Endometrium (tissue), 2 donors: ENCODE results near the gene PRKN.
A peak's percentile ranks its signal among the peaks of the same experiment; 100 is the strongest.

ENCODE experiments used
- FAIRE-seq: peaks from 2 replicates; lab custom pipeline; 2012; peaks lifted over from hg19 to GRCh38; lab: Jason Lieb, UNC
- donor health status: control.
- donor health status: control.

Gene PRKN

DNA sequence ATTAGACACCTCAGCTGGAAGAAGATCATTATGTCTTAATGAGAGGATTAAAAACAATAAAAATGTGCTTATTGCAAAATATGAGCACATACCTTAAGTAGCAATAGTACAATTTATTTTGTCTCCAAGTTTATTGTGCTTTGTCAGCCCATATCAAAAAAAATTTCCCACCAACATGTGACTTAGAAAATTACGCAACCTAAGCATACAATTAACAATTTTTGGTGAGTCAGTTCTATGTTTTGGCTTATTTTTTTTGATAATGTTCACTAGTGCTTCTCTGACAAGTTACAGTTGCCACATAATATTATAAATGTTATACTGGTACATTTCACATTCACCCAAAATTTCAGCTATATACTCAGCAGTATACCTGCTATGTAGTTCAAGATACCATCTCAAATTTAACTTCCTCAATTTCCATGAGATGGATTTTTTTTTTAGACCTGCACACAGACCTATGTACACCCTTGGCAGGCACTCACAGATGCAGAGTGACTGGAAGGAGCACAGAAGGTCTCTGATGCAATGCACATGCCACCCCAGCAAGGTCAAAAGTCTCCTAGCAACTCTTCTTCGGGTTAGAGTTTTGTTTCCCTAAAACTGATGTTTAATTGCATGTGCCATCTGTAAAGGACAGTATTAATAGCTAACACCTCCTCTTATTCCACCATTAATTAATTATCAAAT, 112.4 kb downstream of the PRKN start:
- no peak for FAIRE-seq

DNA sequence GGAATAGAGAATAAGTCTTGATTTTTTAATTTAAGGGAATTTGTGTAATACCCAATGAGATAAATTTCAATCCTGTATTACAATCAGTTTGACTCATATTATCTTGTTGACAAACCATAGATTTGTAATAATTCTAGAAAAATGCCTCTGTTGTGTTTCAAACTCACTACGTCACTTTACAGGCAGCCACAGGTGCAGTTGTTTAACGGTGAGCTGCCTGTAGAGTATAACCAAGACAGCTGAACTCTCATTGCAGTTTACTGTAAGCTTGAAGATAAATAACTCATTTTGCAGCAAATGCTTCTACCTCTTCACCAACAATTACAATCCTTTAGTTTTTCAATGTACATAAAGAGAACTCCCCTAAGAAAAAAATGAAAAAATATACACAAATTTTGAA, 114.3 kb downstream of the PRKN start:
- FAIRE-seq: no peak

DNA sequence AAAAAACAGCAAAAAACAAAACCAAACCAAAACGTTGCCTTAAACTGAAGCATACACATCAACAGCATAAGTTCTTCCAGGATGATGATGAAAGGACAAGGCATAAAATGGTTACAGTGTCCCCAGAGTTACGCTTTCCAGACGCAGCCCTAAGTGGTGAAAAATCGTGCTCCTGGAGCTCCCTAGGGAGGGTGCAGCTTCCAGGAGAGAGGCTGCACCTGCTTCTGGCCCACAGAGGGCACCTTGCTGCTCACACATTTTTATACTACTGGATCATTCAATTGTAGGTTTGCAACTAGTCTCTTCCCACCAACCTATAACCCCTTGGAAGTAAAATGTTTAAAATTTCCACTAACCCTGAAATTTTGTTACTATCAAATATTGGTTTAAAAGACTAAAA, 115.0 kb downstream of the PRKN start:
- no peak for FAIRE-seq

DNA sequence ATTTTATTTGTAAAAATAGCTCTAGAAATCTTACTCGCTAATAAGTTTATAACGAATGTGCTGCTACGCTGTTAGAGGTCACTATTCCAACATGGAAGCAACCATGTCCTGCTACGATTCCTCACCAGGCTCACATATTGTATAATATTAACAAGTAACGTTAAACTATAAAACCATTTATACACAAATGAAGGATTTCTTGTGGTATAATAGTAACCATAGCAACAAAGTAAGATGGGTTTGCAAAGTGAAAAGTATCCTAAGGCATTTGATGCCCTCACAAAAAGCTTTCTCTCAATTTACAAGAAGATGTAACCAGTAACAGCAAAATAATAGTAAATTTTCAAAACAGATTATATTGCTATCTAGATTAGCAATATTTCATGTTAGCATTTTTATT, 117.2 kb downstream of the PRKN start:
- no peak for FAIRE-seq

DNA sequence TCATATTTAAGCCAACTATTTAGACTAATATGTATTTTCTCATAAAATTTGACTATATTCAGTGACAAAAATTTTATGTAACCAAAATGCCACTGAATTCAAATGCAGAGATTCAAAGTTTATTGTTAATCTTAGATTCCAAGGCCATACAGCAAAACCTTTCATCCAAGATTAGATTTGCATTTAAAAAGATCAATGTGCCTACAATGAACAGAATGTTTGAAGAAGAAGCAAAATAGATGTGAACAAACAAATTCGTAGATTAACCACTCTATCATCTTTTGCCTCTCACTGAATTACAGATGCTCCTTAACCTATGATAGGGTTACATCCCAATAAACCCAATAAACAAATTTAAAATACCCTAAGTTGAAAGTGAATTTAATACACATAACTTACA, 121.7 kb downstream of the PRKN start:
- no peak for FAIRE-seq

DNA sequence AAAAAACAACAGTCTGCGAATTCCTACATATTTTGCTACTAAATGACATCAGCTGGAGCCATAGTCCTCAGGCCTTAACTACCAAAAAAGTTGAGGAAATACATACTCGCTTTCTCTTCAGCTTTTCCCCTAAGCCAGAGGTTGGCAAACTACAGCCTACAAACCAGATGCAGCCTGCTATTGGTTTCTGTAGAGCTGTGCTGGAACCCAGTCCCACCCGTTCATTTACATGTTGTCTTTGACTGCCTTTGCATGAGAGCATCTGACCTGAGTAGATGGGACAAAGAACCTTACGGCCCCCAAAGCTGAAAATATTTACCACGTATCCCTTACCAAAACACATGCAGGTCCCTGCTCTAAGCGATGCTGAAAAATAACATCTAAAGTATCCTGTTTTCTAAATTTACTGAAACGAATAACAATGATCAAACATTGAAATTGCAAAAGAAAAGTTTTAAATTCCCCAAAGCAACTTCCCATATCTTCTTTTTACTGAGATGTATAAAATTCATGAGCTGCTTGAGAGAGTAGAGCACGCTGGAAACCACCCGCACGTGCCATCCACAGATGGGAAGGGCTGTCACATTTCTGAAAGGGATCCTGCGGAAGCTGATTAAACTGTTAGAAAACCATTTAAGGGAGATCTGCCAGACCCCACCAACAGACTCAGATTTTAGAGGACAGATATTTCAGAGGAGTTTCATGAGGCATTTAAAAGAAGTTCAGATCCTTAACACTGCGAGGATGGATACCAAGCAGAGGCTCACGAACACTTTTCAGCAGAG, 124.1 kb downstream of the PRKN start:
- no peak for FAIRE-seq

DNA sequence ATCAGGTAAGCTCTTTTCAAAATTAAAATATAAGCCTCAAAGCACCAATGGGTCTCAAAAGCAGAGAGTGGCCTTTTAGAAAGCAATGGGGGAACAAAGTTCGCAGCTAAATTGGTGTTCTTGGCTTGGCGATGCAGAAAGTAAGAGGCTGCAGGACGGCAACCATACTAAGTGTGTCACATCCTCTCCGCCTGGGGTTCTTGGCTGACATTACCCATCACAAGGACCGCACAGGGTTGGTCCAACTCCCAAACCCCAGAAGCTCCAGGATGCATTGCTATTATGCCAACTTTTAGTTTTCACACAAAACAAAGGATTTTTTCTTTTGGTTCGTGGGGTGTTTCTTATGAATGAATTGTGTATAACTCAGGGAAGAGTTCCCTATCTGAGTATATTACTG, 124.8 kb downstream of the PRKN start:
- FAIRE-seq: no peak

DNA sequence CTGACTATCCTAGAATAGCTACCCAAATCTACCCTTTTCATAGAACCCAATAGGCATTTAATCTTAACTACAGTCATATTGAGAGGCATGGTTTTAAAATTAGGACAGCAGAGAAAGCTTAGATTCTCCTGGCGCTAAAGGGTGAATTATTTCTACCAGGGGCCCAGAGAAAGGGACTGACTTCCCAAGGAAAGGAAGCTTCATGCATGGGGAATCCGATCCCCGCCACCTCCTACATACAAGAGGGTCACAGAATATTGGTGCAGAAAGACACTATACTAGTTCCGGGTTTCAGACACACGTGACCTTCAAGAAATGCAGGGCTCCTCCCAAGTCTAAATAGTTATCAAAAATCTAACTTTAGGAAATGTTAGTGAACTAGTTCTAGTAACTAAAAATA, 130.9 kb downstream of the PRKN start:
- FAIRE-seq: no peak

DNA sequence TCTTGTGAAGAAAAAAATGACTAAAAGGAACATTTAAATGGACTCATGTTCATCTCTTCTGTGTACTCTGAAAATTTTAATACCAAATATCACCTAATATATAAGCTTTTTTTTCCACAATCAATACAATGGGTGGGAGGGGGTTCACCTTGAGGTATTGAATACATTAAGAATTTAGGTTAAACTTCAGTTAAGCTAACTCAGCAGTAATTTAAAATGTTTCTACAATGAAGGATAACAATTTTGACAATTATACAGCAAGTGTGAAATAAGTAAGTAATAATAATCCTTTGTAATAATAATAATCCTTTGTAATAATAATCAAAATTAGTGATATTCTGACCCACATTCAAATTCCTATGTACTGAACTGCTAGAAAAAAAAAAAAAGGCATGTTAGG, 136.0 kb downstream of the PRKN start:
- no peak for FAIRE-seq

DNA sequence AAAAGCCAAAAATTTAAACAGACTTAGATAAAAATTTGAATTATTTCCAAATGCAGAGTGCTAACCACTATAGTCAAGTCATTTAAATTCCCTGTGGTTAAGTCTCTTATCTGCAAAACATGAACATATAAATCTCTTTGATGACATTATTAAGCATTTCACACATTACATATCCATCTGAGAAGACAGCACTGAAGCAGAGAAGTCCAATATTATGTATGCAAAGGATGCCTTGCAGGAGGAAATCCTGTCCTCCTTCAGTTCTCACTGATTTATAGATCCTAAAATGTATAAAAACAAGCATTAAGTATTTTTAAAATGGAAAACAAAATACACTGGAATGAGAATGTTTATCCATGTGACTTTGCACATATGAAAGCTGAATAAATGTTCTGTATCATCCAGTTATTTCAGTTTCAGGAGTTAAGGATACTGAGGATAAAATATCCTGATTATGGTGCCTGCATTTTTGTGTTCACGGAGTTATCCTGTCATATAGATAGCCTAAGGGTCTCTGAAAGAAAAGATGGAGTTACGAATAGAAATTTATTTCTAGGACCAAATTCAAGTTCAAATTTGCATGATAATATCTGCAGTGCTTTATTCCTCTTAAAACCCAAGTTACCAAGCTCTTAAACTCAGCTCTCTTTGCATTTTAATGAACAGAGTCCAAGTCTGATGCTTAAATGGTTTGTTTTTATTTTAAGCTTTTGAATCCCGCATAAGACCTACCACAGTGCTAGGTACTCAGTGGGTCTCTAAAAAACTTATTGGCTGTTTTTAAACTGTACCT, 145.4 kb downstream of the PRKN start:
- no peak for FAIRE-seq

DNA sequence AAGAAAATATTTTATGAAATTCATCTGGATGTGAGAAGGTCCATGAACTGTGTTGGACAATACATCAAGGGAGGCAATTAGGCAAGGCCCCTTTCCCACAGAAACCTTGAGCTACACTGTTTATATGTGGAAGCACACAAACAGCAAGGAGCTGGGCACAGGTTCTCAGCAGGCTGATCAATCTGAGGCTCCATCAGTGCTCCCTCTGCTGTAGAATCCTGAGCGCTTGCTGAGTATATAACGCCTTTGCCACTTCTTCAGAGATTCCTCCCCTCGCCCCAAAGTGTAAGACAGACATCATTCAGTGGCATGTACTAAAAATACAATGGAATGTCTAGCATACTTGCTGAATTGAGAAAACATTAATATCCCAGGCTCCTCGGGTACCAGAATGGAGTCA, 146.9 kb downstream of the PRKN start:
- FAIRE-seq: no peak

DNA sequence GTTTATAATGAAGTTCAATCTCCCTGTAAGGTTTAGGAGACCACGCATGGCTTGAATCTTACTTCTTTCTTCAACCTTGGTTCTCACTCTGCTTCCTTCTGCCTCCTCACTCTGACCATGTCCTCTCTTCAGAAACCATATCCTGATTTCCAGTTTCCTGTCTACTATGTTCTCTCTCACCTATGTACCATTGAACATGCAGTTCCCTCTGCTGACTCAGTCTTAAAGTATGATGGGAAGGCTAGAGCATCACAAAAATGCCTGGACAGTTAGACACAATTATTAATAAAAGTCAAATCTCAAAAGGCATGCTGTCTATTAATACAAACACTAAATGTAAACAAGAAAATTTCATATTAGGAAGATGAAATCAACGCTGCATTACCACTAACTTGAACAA, 151.6 kb downstream of the PRKN start:
- no peak for FAIRE-seq

DNA sequence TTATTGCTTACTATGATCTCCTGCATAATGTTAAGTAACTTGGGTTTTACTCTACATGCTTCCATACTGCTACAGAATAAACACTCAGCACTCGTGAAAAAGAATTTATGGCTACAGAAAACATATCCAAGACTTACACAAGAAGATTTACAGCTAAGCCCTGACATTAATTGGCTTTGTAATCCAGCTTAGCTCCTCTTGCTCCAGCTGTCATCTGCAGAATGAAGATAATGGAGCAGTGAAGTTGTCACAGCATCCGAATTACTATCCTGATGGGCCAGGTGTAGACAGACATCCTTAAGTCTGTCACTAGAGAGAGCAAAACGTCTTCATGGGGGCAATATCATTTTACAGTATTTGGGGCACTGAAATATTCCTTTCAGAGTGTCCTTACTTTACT, 155.3 kb downstream of the PRKN start:
- no peak for FAIRE-seq

DNA sequence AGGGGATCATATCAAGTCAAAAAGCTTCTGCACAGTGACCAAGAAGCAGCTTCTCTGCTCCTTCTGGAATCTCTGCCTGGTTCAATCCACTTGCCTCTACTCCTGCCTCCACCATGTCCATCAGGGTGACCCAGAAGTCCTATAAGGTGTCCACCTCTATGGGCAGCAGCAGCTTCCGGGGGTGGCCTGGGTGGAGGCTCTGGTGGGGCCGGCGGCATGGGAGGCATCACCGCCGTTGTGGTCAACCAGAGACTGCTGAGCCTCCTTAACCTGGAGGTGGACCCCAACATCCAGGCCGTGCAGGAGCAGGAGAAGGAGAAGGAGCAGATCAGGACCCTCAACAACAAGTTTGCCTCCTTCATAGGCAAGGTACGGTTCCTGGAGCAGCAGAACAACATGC, 159.3 kb downstream of the PRKN start:
- no peak for FAIRE-seq

DNA sequence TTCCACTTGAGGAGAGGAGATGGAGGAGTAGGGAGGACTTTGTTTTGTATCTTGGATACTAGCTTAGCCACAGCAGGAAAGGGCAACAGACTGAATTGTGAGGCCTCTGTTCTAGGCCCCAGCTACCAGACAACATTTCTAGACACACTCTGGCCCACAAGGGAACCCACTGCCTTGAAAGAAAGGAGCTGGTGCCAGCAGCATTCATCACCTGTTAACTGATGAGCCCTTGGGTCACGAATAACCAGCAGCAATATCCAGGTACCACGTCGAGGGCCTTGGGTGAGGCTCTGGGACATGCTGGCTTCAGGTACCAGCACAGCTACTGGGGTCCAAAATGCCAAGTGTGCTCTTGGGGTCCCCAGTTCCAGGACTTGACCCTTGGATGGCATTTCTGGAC, 165.5 kb downstream of the PRKN start:
- FAIRE-seq: no peak

DNA sequence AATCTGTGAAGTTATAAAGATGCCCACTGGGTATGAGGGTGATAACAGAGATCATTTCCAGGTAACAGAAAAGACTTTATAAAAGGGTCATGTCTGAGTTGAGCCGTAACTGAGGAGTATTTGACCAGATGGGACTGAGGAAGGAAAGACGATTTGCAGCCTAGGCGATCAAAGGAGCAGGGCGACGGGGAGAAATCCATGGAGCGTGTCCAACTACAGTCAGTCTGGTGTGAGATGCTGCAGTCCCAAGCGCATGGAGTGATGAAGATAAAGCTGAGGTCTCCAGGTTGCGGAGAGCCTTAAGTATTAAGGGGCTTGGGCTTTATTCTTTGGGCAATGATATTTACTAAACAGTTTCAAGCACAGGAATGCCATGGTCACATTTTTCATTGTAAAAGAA, 166.7 kb downstream of the PRKN start:
- FAIRE-seq: no peak

DNA sequence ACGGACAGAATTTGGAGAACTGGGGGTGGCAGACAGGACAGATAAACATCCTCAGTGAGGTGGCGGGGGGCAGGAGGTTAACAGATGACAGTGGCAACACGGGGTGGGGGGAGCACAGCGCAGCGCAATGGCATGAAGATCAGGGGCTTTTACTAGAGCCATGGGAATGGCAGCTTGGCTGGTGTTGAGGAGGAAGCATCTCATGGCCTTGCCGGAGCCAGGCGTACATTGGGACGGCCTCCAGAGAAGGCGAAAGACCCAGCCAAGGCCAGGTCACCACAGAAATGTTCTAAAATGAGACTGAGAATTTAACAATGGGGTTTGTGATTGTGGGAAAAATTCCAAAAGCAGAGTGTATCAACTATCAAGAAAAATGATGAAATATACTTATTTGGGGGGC, 173.0 kb downstream of the PRKN start:
- no peak for FAIRE-seq

DNA sequence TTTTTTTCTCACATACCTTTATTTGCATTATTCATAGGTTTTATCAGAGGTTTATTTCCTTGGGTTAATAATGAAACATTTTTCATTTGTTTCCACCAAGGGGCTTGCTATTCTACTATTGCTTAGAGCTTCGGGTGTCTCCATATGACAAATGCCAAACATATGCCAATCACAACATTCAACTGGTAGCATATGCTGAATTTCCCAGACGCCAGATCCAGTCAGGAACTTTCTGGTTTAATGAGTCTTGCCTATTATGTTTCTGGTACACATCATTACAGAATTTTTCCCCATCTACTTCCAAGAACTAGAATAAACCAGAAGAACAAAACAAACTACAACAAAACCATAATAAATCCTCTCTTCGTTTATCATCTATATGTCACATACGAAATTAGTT, 180.7 kb downstream of the PRKN start:
- FAIRE-seq: no peak

DNA sequence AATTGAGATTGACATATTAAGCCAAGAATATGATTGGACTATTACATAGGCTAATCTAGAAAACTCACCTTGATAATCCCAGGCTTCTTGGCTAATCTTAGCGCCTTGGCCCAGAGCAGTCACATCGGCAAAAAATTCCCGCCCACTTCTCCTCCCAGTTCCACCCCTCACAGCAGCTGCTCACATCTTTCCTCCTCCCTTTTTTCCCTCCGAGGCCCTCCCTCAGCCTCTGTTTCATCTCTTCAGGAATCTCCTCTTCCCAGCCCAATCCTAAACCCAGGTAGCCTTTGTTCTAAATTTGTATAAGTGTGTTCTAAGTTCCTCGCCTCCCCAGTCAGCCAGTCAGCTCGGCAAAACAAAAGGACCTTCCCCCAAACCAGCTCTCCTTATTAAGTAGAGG, 184.3 kb downstream of the PRKN start:
- FAIRE-seq: no peak

DNA sequence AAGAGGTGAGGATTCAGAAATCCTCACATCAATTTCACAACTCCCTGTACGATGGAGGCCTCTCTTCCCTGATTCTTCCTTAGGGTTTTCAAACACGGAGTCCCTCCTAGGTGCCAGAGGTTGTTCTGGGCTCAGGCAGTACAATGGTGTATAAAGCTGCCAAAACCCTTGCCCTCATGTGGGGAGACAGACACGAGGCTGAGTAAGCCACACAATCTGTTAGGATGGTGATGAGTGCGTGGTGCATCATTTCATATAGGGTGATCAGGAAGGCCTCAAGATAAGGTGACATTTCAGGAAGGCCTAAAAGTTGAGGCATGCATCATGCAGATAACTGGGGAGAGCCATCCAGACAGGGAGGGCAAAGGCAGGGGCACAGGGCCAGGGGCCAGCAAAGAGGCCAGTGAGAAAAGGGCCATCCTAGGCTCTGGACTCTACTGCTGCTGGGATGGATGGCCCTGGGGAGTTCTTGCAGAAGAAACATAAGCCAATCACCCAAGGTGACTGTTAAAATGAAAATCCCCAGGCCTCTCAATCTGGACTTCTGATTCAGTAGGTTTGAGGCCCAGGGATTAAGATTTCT, 186.5 kb downstream of the PRKN start:
- no peak for FAIRE-seq

DNA sequence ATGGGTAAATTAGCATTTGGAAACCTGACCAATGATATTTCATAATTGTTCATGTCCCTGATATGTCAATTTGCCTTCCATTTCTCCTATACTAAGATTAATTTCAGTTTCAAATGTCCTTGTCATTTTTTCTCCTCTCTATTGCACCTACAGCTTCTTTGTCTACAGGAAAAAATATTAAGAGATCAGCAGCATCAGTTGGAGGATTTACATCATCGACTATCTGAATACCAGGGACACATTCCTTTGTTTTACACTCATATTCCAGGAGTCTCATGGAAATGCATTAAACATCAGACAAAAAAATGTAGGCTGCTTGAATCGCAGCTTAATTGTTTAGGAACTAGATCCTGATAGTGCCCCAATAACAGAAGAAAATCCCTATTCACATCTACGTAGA, 188.2 kb downstream of the PRKN start:
- no peak for FAIRE-seq

DNA sequence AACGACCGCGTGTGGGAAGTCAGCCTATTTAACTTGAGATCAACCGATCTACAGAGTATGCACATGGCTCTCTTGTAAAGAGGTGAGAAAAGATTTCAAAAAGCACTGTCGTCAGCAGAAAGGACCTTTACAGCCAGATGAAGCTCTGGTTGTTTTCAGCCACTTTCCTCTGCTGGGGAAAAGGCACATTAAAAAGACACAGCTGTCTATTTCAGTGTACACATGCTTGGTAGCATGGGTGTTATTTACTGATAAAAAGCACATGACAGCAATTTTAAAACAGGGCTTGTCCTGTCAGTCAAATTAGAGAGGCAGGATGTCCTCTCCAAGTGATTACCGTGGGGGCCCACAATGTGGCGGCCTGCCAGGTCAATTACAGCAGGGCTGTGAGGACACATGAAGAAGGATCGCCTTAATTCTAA, 188.9 kb downstream of the PRKN start:
- peak; percentile 37 for FAIRE-seq

DNA sequence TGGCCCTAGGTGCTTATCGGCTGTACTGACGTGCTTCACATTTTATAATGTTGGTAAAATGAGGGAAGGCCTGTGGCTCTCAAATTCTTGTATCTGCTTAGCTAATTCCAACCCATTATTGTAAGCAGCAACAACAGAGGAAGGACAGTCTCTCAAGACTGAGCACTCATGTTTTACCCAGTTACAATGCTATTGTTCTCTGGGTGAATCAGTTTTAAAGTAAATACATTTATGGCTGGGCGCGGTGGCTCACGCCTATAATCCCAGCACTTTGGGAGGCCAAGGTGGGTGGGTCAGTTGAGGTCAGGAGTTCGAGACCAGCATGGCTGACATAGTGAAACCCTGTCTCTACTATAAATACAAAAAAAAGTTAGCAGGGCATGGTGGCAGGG, 194.6 kb downstream of the PRKN start:
- no peak for FAIRE-seq
